DMS79 (cell line): ENCODE results near the gene SYNDIG1.

ENCODE experiments used
- DNase-seq: peaks from one replicate; lab custom pipeline; 2025; lab: John Stamatoyannopoulos, UW

Gene SYNDIG1

DNA sequence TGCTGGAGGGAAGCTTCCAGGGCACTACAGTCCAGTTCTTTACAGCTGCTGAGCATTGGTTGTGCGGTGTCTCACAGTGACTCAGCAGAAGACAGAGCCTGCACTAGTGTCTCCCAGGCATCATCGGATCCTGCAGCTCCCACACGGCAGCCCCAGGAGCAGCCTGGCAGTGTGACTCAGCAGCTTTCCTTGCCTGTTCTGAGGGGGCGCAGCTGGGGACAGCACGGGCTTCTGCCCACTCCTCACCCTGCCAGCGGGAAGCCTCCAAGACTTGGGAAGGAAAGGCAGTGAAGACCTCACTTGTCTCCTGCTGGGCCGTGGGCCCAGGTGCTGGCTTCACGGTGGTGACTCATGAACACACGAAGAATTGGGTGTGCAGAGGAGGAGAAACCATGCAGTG lies 165.4 kb downstream of the SYNDIG1 start:
- DNase-seq = no peak

DNA sequence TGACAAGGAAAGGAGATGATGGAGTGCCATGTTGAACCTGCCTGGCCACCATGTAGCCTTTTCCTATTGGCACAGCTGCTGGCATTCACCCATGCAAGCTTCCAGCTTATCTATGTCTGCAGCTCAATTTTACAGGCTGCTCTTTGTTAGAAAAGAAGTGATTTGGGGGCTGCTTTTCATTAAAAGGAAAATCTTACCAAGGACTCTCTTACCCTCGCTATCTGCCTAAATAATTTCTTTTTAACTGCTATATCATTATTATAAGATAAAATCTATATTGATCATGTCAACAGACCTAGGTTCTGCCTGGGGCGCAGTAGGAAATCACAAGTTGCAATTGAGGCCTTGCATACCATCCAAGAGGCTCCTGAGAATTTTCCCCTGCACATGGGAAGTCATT lies 167.2 kb downstream of the SYNDIG1 start:
- no peak for DNase-seq

DNA sequence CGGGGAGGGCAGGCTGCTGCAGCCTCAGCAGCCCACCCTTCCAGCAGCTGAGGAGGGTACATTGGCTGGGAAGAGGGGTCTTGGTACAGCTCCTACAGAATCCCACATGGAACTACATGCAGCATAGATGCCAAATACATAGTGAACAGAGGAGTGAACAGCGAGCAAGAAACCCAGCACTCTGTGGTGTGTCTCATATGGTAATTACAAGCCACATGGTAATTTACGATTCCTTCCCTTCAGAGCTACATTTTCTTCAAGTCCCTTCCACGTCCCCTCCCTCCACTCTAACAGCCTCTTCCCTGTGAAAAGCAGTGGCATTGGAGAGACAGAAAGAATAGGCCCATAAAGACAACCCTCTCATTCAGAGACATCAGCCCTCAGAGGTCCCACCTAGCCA lies 167.7 kb downstream of the SYNDIG1 start:
- DNase-seq = no peak

GRCh38 chr20:24637941-24638340 lies 168.5 kb downstream of the SYNDIG1 start:
- DNase-seq = no peak

DNA sequence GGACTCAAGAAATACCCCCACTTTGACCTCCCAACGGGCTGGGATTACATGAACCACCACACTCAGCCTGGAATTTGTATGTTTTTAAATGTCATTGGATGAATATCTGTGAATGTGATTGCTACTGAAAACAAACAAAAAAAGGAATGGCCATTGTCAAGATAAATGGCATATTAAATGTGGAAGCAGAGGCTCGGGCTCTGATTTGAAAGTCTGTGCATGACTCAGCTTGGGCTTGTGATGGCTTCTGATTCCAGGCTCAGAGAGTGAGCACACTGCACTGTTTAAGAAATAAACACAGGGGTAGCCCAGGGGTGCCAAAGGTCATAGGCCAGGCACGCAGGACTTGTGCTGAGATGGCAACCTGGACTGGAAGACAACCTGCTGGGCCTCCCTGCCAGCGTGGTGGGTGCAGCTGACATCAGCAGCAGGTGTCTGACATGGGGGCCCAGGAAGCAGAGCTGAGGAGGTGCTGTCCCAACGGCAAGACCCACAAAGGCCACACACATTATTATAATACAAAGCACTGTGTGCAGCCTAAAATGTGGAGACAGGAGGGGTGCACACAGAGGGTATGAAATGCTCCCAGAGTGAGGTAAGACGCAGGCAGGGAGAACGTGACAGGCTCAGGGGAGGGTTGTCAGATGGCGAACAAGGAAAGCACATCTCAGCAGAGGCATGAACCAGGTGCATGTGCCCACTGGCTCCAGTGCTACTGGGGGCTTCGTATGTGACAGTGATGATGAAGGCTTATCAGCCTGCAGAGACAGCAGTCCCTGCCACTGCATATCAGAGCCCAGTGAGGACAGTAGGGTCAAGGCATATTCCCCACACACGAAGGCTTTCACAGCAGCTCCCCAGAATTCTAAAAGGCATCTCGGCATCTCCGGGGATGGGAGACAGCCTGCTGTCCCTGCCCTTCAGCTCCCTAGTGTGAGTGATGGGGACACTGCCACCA lies 169.4 kb downstream of the SYNDIG1 start:
- no peak for DNase-seq

- no peak for DNase-seq
Observed at GRCh38 chr20:24640276-24640675, 170.8 kb downstream of the SYNDIG1 start.

DNA sequence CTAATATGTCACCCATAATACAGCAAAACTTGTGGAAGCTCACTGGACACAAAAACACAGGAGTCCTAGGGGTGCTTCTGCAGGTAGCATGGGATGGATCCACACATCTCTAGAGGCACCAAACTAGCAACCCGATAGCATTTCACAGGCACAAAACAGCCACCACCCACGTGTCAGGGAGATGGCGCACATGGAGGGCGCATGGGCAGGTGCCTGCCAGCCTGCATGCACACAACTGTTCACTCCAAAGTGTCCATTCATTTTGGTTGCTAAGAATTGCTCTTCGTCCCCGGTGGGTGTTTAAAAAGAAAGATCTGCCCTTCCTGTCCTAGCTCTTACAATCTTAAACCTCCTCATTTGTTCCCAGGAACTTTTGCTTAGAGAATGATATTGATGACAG lies 171.3 kb downstream of the SYNDIG1 start:
- DNase-seq = no peak

GRCh38 chr20:24643731-24644626 lies 174.6 kb downstream of the SYNDIG1 start:
- DNase-seq = no peak

DNA sequence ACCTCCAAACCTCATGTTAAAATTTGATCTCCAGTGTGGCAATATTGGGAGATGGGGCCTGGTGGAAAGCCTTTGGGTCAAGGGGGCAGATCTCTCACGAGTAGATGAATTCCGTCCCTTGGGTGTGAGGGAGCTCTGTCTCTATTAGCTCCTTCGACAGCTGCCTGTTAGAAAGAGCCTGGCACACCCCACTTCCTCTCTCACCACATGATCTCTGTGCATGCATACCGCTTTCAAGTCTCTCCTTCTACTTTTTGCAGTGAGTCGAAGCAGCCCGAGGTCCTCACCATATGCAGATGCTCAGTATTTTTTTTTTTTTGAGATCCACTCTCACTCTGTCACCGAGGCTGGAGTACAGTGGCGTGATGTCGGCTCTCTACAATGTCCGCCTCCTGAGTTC lies 176.9 kb downstream of the SYNDIG1 start:
- DNase-seq = no peak

GRCh38 chr20:24647713-24648112 lies 178.3 kb downstream of the SYNDIG1 start:
- no peak for DNase-seq

DNA sequence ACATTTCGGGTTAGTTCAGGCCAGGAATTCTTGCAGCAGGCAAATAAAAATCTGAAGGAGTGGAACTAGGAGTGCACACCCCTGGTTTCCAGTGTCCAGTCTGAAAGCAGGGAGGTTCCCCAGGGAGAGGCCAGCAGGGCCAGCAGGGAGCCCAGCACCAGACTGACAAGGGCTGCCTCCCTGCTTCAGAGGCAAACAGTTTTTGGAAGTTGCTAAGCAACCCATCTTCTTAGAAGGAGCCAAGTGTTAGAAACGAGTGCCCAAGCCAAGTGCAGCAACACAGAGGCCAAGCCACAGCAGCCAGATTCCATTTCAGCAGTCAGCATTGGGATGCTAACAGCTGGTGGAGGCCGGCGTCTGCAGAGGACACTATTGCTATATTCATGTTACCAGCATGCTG lies 179.1 kb downstream of the SYNDIG1 start:
- peak; percentile 47 for DNase-seq

DNA sequence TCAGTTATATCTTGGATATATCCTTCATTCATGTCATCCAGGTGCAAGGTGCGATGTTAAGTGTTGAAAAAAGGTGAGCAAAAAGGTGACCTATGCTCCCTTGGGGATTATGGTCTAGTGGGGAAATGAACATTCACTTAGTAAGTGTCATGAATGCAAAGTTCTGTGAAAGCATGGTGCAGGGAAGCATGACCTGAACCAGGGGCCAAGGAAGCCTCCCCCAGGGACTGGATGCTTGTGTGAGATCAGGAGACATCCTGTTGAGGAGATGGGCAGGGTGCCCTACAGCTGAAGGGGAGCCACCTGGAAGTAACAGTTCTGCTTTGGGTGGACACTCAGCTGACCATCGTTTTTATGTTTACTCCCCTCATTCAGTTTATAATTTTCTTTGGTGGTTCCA lies 179.5 kb downstream of the SYNDIG1 start:
- DNase-seq = no peak

DNA sequence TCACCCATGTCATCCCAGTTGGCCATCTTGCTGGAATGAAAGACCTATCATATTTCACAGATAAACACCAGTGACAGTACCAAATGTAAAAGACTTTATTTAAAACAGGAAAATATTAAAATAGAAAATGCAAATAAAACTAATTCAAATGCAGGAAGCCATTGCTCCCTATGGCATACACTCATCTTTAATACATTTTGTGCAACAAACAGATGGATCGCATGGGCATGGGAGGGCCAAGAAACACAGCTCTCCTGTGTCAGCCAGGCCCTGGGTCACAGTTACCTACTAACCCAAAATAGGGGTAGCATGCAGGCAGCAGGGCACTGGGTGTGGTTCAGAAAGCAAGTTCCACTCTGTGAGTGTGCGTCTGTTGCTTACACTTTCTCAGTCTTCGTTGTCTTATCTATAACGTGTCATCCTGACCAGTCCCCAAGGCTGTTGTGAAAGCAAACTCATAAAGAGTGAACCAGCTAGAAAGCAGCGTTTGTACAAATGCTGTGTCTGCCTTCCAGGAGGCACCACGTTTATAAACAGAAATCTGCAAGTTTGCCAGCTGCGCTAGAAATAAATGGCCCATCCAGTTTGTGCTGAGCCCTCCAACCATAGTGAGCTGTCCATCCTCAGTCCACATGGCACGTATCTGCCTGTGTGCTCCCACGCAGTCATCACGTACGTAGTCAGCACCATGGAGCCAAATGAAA lies 180.5 kb downstream of the SYNDIG1 start:
- DNase-seq = no peak

GRCh38 chr20:24651171-24651975 lies 181.9 kb downstream of the SYNDIG1 start:
- DNase-seq = no peak

GRCh38 chr20:24651976-24652345 lies 182.5 kb downstream of the SYNDIG1 start:
- no peak for DNase-seq

- no peak for DNase-seq
Observed at GRCh38 chr20:24653306-24653705, 183.9 kb downstream of the SYNDIG1 start.

DNA sequence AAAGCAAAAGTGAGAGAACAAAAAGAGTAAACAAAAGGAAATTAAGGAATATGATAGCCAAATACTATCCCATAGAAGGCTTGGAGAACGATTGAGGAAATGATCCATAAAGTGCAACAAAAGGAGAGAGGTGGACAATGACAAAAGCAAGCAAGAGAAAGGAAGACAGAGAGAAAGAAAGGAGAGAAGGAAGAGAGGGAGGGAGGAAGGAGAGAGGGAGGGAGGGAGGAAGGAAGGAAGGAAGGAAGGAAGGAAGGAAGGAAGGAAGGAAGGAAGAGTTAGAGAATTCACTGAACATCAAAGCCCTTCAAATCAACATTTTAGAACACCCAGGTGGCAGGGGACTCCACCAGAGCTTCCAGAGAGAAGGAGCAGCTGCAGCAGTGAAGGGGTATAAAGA lies 185.0 kb downstream of the SYNDIG1 start:
- no peak for DNase-seq

DNA sequence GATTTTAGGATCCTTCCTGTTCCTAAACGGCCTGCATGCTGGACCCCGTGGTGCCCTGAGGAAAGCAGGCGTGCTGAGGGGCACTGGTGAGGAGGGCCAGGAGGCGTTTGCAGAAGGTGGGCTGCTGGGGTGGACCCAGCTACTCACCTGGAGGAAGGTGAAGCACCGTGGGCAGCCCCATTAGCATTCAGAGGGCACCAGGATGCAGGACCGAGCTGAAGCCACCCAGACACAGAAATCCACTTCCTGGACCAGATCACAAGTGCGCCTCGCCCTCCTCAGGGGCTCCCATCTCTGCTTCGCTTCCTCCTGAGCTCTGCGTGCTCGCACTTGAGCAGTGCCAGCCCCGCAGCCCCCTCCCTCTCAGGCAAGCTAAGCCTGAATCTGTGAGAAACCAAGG lies 187.0 kb downstream of the SYNDIG1 start:
- DNase-seq = no peak

- DNase-seq = no peak
Observed at GRCh38 chr20:24657196-24657595, 187.8 kb downstream of the SYNDIG1 start.

- DNase-seq = no peak
Observed at GRCh38 chr20:24657878-24658620, 188.6 kb downstream of the SYNDIG1 start.
